NCI-H446 treated with DMSO at 0.1 percent for 48 hours (cell line): ENCODE data around the gene FOXC1.

ENCODE experiments used
- DNase-seq: peaks from one replicate; lab custom pipeline; 2025; lab: John Stamatoyannopoulos, UW

FOXC1 gene

DNA sequence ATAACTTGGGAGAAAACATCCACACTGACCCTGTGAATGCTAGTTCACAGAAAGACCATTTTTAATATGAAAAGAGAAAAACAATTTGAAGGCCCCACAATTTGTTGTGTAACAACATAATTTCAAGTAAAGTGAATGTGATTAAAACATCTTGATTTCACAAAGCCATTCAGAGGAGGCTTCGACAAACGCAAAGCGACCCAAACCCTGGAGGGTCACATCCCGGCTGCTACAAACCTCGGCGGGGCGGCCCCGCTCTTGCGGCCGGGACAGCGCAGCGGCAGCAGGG is 14.0 kb downstream of the FOXC1 start:
- no peak for DNase-seq

DNA sequence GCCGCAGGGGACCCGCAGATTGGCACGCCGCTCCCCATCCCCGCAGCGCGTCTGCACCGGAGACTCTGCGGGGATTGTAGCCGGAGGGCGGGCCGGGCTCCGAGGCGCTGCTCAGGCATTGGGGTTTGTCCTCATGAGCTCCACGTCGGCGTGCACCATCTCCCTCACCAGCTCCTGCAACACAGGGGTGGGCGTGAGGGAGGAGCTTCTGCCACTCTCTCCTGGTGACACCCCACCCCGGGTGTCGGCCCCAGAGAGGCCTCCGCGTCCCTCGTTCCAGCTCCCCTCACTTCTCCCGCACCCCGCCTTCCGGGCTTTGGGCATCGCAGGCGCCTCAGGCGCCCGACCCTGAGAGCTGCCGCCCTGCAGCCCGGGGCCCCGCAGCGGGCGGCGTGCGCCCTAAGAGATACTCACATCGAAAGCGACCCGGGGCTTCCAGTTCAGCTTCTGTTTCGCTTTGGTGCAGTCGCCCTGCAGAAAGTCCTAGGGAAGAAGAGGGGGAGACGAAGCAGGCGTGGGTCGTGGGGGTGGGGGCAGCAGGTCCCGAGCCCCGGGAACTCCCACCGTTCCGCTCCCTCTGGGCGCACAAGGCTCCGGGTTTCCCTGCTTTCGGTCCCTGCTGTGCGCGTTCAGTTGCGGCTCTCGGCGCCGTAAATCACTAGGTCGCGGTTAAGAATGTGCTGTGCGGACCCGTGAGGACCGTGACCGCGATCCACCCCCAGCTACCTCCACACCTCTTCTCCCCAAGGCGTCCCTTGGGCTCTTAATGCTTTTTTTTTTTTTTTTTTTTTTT is 14.5 kb downstream of the FOXC1 start:
- DNase-seq: no peak

- no peak for DNase-seq
These were observed 15.4 kb downstream of the FOXC1 start for GRCh38 chr6:1624851-1625781.

DNA sequence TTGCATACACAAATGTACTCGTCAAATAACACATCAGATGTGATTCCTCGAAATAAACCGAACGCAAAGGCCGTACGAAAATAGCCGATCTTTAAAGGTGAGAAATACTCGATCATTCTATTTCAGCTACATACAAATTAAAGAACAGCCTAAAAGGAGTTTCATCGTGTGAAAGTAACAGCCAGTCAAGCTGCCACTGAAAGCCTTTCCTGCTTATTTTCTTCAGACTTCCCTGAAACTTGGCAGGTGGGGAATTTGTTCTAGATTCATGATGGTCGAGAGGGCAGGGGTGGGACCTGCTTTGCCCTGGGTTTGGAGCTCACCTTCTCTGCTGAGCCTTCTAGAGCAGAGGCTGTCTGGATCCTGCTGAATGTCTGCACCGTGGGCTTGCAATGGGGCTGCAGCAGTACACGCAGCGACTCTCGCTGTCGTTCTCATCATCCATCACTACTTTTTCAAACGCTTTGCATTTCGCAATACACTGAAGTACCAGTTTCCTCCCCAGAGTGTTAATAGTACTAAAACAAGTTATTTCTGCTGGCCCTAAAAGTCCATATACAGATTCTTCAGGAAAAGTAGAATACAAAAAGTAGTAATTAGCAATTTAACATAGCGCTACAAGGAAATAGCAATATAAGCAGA is 16.2 kb downstream of the FOXC1 start:
- no peak for DNase-seq

DNA sequence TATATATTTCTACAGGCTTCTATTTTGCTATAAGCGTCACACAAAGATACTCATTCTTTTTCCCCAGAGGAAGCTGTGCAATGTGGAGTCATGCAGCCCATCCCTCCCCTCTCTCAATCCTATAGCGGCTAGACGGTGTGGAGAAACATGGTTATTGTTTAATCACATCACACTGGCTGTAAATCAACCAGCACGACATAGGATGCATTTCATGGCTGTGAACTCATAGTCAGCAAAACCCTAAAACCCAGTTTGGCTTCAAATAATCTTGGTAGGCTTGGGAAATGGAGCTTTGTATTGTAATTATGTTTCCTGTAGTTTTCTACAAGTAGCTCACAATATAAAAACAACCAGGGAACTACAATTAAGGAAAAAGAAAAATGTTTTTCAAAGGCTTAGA is 16.8 kb downstream of the FOXC1 start:
- DNase-seq: no peak

DNA sequence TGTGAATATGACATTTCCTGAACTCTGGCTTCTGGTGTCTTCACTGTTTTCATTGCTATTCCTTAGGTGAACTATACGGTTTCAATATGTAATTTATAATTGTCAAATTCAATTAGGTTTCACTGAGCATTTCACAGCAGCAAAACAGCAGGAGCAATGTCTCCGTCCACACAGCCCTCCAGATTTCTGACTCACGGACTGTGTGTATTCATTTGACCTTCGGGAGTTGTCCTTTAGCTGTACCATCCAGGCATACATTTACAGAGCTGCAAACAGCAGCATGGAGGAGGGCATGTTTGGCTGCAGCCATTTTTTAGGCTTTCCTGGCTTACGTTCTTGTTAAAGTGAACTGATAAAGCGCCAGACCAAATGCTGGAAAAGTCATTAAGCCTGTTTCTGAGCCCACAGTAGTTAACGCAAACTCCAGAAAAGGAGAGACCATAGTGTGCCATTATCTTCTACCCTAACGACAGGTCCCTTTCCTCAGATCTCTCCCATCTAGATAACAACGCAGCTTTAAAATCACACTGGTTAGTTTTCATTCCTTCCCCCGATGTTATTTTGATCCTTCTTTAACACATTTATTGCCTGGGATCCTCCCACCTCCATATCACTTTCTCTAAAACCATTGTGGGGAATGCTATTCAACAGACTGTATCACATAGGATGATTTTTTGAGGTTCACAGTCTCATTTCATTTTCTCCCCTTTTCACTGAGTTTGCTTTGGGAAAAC is 18.3 kb downstream of the FOXC1 start:
- no peak for DNase-seq

DNA sequence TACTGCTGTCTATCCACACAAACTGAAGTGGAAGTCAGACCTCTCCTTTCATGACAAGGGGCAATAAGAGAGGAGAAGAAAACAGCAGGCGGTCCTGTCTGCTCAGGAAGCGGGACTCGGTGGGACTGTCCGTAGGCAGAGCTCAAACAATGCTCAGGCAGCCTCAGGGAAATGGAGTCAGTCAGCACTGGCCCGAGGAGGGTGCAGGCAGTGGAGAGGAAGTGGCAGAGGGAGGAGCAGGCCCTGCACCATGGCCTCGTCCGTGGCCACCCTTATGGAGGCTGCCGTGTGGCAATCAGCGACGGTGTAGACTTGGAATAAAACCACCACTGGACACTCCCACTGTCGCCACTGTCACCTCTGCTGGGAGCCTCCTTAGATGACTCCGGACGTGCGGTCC is 19.6 kb downstream of the FOXC1 start:
- no peak for DNase-seq

DNA sequence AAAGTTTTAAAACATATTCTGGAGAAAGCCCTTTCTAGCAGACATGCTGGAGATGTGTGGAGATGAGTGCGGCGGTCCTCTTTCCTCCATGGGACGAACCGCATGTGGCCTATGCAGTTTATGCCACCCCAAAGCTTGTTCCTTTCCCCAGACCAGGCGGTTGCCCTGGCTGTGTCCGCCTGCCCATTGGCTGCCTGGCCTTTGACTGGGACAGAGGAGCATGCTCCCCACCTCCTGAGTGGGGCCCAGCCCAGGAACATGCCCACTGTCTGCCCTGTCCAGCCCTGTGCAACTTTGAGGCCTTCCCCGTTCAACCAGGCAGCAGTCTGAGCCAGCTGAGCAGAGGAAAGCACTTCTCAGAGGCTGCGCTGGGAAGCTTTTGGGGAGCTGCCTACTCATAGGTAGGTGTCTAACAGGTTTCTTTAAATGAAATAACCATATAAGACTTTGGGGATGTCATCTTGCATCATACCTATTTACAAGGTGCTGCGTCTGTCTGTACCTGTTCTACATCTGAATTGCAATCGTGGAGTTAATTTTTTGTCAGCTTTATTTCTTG is 20.6 kb downstream of the FOXC1 start:
- no peak for DNase-seq

GRCh38 chr6:1630771-1631217 is 21.1 kb downstream of the FOXC1 start:
- DNase-seq: no peak

DNA sequence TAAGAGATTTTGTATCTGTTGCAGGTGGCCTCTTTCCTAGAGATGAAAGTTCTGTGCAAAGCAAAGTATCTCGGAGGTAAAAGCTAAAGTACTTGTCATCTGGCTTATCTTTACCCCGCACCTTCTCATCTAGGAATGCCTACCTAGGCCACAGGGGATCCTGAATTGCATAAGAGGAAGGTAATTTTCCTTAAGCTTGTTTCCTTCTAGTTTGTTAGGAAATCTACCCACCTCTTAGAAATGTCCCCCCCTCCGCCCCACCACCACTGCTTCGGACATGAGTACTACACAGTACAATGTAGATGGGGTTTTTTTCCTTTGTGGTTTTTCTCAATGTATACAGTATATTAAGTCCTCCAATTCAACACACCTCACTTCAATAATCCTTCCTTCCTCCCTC is 21.5 kb downstream of the FOXC1 start:
- DNase-seq: no peak

GRCh38 chr6:1633366-1634021 is 23.8 kb downstream of the FOXC1 start:
- no peak for DNase-seq

DNA sequence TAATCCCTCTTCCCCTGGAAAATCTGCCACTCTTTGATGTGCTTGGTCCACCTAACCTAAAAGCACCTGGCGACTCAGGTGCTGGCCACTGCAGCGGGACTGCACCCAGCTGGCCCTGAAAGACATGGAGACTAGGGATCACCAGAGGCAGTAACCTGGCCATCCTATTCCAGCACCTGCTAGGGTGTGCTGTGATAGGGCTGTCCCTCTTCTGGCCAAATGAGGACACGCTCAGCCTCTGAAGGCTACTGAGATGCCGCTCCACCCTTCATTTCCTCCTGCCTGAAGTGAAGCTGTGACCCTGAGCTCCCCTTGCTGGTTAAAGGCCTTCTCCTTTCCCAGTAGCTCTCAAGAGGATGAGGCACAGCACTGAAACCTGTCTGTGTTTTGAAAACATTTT is 24.4 kb downstream of the FOXC1 start:
- no peak for DNase-seq

DNA sequence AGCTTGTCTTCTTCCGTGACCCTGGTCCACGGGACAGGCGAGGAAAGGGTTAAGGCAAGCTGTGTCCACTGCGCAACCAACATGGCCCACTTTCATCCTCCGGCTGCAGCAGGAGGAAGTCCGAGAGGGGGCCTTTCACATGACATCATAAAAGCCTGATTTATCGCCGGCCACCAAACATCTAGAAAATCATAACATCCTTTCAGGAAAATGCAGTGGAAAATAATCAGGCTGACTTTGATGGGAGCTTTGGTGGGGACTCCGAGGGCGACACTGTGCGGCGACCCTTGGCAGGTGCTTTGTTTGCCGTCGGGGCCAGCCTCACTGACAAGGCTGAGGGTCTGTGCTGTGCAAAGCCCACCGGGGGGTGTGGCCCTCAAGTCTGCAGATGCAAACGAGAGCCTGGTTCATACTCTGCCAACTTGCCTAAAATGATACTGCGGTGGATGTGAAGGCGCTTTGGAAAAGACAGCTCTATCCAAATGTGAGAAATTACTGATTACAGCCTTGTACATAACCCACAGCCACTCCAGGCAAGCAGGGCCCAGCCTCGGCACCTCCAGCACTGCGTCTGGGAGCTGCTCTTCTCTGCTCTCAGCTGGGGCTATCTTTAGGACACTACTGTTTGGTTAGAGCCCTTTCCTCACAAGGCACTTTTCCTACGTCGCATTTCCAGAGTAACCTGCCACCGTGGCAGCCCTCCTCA is 25.7 kb downstream of the FOXC1 start:
- DNase-seq: no peak

GRCh38 chr6:1636272-1636825 is 26.6 kb downstream of the FOXC1 start:
- DNase-seq: no peak

DNA sequence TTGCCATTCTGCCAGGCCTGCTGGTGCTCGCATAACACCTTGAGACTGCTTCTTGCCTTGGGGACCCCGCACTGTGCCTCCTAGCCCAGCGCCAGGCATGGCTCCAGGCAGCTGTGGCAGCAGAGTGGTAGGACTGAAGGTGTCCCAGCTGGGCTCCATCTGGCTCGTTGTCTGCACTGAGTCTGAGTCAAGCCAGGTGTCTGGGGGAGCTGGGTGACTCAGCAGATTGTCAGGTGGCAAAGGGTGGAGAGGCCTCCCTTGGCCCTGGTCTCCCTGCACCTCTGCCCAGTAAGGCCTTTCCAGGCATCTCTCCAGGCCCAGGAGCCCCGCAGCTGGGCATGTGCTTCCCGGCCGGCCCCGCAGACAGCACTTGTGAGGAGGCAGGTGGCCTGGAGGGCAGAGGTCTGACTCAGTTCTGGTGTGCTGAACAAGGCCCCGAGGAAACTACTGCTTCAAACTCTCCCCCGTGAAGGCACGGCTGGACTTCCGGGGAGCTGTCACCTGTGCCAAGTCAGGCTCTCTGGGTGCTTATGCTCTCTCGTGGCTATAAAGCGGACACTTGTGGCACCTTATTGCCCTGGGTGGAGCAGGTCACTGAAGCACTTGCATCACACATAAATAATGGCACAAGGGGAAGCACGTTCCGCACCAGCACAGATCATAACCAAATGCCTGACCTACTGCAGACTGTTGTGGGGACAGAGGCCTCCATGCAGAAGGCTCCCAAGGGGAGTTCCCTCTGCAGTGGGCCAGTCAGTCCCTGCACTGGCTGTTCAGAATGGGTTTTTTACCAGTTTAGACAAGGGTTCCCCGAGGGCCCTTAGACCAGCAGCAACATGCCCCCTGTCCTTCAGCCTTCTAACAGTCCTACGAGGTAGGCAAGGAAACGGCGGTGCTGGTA is 27.5 kb downstream of the FOXC1 start:
- DNase-seq: no peak

DNA sequence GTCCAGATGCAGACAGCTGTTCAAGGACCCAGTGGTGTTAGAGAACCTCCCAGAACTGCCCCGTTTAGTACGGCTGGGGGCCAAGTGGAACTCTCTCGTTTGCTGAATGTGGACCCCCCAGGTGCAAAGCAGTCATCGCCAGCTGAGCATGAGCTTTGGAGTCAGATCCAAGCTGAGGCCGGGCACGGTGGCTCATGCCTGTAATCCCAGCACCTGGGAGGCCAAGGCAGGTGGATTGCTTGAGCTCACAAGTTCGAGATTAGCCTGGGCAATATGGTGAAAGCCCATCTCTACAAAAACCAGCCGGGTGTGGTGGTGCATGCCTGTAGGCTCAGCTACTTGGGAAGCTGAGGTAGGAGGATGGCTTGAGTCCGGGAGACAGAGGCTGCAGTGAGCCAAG is 29.7 kb downstream of the FOXC1 start:
- DNase-seq: no peak

GRCh38 chr6:1640476-1640875 is 30.8 kb downstream of the FOXC1 start:
- DNase-seq: no peak

- no peak for DNase-seq
These were observed 31.7 kb downstream of the FOXC1 start for GRCh38 chr6:1641343-1641885.

DNA sequence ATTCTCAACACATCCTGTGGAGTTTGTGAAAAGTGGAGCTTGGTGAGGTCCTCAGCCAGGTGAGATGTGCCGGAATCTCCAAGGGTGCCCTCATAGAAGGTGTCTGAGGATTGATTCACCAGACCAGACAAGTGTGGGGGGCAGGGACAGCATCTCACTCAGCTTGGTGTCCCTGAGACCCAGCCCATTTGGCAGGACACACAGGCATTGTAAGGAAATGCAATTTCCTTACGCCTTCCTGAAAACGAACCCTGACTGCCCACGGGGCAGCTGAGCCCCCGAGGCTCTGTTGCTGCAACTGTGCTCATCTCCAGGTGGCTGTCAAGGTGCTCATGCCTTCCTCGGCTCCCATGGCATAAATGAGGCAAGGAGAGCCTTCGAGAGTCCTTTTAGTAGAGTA is 33.4 kb downstream of the FOXC1 start:
- DNase-seq: no peak
